ENCODE measurements around the gene RGL4. TPM values are rescaled to one million over a fixed set of nuclear protein-coding genes. Genes with fewer than 3 reads are reported as not detected.

The RGL4 gene
- total RNA-seq, 2 experiments from 2014 or later: 24.6 to 24.8 TPM

- H3K9me3 ChIP-seq (ENCODE audit: control insufficient read depth in 1 of 2, insufficient read depth in 1 of 2, low read length in 2 of 2): no peaks in the 10 kb centered on the region
- peaks cover 96% of the 10 kb centered on the region for H3K36me3 ChIP-seq (ENCODE audit: insufficient read depth, low read length)
- peaks cover 61% of the 10 kb centered on the region for H3K4me1 Mint-ChIP-seq (ENCODE audit: low read depth)
- H3K36me3 Mint-ChIP-seq (ENCODE audit: low read depth): peaks cover 89% of the 10 kb centered on the region
- H3K9me3 Mint-ChIP-seq: no peaks in the 10 kb centered on the region
- DNase-seq (no peak), ATAC-seq (ENCODE audit: poor library complexity) (no peak)
- peaks cover 5% of the 10 kb centered on the region for H3K4me1 ChIP-seq (ENCODE audit: insufficient read depth, low read length)
- ChIA-PET CTCF (no interaction called here), POLR2A (no interaction called here)
- H3K27me3 ChIP-seq (ENCODE audit: control insufficient read depth in 1 of 2, insufficient read depth in 2 of 2, low read length in 2 of 2): no peaks in the 10 kb centered on the region
- no peak overlapping the region for H3K4me3 Mint-ChIP-seq
- no peak for TF ChIP-seq CTCF (IDR thresholded peaks at IDR 0.05)
- H3K27me3 Mint-ChIP-seq: no peaks in the 10 kb centered on the region
- intact Hi-C loops (cut with DNase I, micrococcal nuclease): no loop called here
- no peak overlapping the region for H3K4me3 ChIP-seq (ENCODE audit: low read length)
- peak overlapping the region; percentile 58 for H3K27ac Mint-ChIP-seq
- H3K27ac ChIP-seq (ENCODE audit: low read depth in 1 of 2, low read length in 2 of 2): no peak overlapping the region
These were observed 18.3 kb downstream of the RGL4 start for GRCh38 chr22:23709107-23709506.

- Histone ChIP-seq H3K27ac (ENCODE audit: low read depth in 1 of 2, low read length in 2 of 2) (no peak overlapping the region), H3K4me1 (ENCODE audit: insufficient read depth, low read length) (peaks cover 23% of the 10 kb centered on the region), H3K27me3 (ENCODE audit: control insufficient read depth in 1 of 2, insufficient read depth in 2 of 2, low read length in 2 of 2) (no peaks in the 10 kb centered on the region), H3K9me3 (ENCODE audit: control insufficient read depth in 1 of 2, insufficient read depth in 1 of 2, low read length in 2 of 2) (no peaks in the 10 kb centered on the region), H3K36me3 (ENCODE audit: insufficient read depth, low read length) (peaks cover 72% of the 10 kb centered on the region), H3K4me3 (ENCODE audit: low read length) (no peak overlapping the region)
- H3K36me3 Mint-ChIP-seq (ENCODE audit: low read depth): peaks cover 63% of the 10 kb centered on the region
- ChIA-PET CTCF (no interaction called here), POLR2A (interaction anchor here (1.0 kb wide), 1 partner anchor 145 kb away, joined by 3 read pairs; the partner anchor contains the start of gene SLC2A11)
- peaks cover 46% of the 10 kb centered on the region for H3K4me1 Mint-ChIP-seq (ENCODE audit: low read depth)
- no peak for ATAC-seq (ENCODE audit: poor library complexity)
- DNase-seq: no peak
- H3K4me3 Mint-ChIP-seq: no peak overlapping the region
- no peaks in the 10 kb centered on the region for H3K27me3 Mint-ChIP-seq
- no peak overlapping the region for H3K27ac Mint-ChIP-seq
- intact Hi-C loops (cut with DNase I, micrococcal nuclease): loop anchor here in 1 of 2 experiments (10.0 kb wide), 1 partner anchor 843 kb away; the partner anchor contains the start of genes GUCD1 and SNRPD3
- H3K9me3 Mint-ChIP-seq: no peaks in the 10 kb centered on the region
- TF ChIP-seq CTCF (IDR thresholded peaks at IDR 0.05): no peak
These were observed 21.4 kb downstream of the RGL4 start for GRCh38 chr22:23712256-23712655.

GRCh38 chr22:23713696-23714595 is 23.1 kb downstream of the RGL4 start:
- H3K27me3 ChIP-seq (ENCODE audit: control insufficient read depth in 1 of 2, insufficient read depth in 2 of 2, low read length in 2 of 2): no peaks in the 10 kb centered on the region
- peak overlapping the region; percentile 74 for H3K27ac Mint-ChIP-seq
- H3K4me1 ChIP-seq (ENCODE audit: insufficient read depth, low read length): peaks cover 27% of the 10 kb centered on the region
- no peaks in the 10 kb centered on the region for H3K9me3 ChIP-seq (ENCODE audit: control insufficient read depth in 1 of 2, insufficient read depth in 1 of 2, low read length in 2 of 2)
- intact Hi-C loops (cut with DNase I, micrococcal nuclease): loop anchor here in 1 of 2 experiments (10.0 kb wide), 1 partner anchor 841 kb away; the partner anchor contains the start of genes GUCD1 and SNRPD3
- H3K4me3 ChIP-seq (ENCODE audit: low read length): no peak overlapping the region
- DNase-seq (no peak), ATAC-seq (ENCODE audit: poor library complexity) (no peak)
- ChIA-PET POLR2A (interaction anchor here (5.7 kb wide), 1 partner anchor 18 kb away, joined by 74 read pairs; no protein-coding TSS in a partner anchor), CTCF (no interaction called here)
- H3K36me3 Mint-ChIP-seq (ENCODE audit: low read depth): peaks cover 46% of the 10 kb centered on the region
- no peak overlapping the region for H3K27ac ChIP-seq (ENCODE audit: low read depth in 1 of 2, low read length in 2 of 2)
- H3K4me3 Mint-ChIP-seq: peak overlapping the region; percentile 67
- H3K36me3 ChIP-seq (ENCODE audit: insufficient read depth, low read length): peaks cover 58% of the 10 kb centered on the region
- H3K4me1 Mint-ChIP-seq (ENCODE audit: low read depth): peaks cover 35% of the 10 kb centered on the region
- H3K9me3 Mint-ChIP-seq: no peaks in the 10 kb centered on the region
- no peaks in the 10 kb centered on the region for H3K27me3 Mint-ChIP-seq
- TF ChIP-seq CTCF (IDR thresholded peaks at IDR 0.05): no peak
